ENCODE results near the gene TEX14. TPM values are rescaled to one million over a fixed set of nuclear protein-coding genes. Genes with fewer than 3 reads are reported as not detected.

The TEX14 gene
- total RNA-seq, 1 experiment from 2014 or later, result 0.89 TPM

- H3K9ac ChIP-seq (ENCODE audit: low read length), result no peak overlapping the region
- H3K4me3 ChIP-seq (replicated peaks in 1 of 2; ENCODE audit: low read depth in 1 of 2, low read length in 2 of 2), result no peak overlapping the region
- intact Hi-C loops (cut with micrococcal nuclease), result no loop called here
- RAD21 ChIA-PET (ENCODE audit: low non-redundant PET in 1 of 2, low total read pairs in 2 of 2, uncharacterized antibody in 2 of 2, unreplicated experiment in 2 of 2), result no interaction called here
- H4K20me1 ChIP-seq (ENCODE audit: insufficient read depth), result no peaks in the 10 kb centered on the region
- H3K79me2 ChIP-seq (ENCODE audit: insufficient read depth, low read length), result peaks cover 19% of the 10 kb centered on the region
- peaks cover 17 to 19% of the 10 kb centered on the region in 2 experiments; a peak in 3 of 4 replicates for H3K36me3 ChIP-seq (ENCODE audit: control insufficient read depth in 1 of 2, insufficient read depth in 2 of 2, low read length in 2 of 2)
- H3K4me2 ChIP-seq (ENCODE audit: low read length), result no peak overlapping the region
- ATAC-seq, result no peak
- no peak overlapping the region for H3K27ac ChIP-seq (ENCODE audit: low read depth, low read length)
- H3K9me3 ChIP-seq (ENCODE audit: control insufficient read depth in 1 of 2, insufficient read depth in 1 of 2, low read depth in 1 of 2, low read length in 2 of 2), result no peaks in the 10 kb centered on the region
- no TSS peak for BruUV-seq (replicated peaks)
- POLR2A ChIA-PET, result interaction anchor here (1.3 to 1.4 kb wide), 2 partner anchors 69 to 158 kb away, joined by 3 to 5 read pairs; no protein-coding TSS in a partner anchor
- CTCF ChIA-PET, result interaction anchor here (0.6 to 1.9 kb wide), 2 partner anchors 11 to 304 kb away, joined by 3 to 8 read pairs; no protein-coding TSS in a partner anchor
- no peaks in the 10 kb centered on the region for H3K9me2 ChIP-seq (ENCODE audit: insufficient read depth)
- no peaks in the 10 kb centered on the region for H3K27me3 ChIP-seq (ENCODE audit: insufficient read depth, low read length)
- TF ChIP-seq TCF7L2 (IDR thresholded peaks at IDR 0.05; ENCODE audit: borderline replicate concordance, extremely low read depth, insufficient read depth, insufficient read length) (no peak), MAX (IDR thresholded peaks at IDR 0.05) (no peak), REST (IDR thresholded peaks at IDR 0.05; ENCODE audit: low read depth) (no peak), ELF1 (IDR thresholded peaks at IDR 0.05; ENCODE audit: borderline replicate concordance, low read depth) (no peak), POLR2AphosphoS5 (IDR thresholded peaks at IDR 0.05; ENCODE audit: low read depth, low read length) (no peak), SIN3A (IDR thresholded peaks at IDR 0.05; ENCODE audit: low read depth) (no peak)
- no peak overlapping the region for H2AFZ ChIP-seq (ENCODE audit: low read depth, low read length, poor library complexity, severe bottlenecking)
- DNase-seq (ENCODE audit: low read depth, low spot score), result no peak
- no peaks in the 10 kb centered on the region for H3K4me1 ChIP-seq (ENCODE audit: control insufficient read depth in 1 of 2, insufficient read depth in 2 of 2, low read length in 2 of 2)
Observed at GRCh38 chr17:58699771-58700170, 7.9 kb upstream of the TEX14 start.
